Coronary artery (tissue), 2 donors: ENCODE results near the gene LARGE2.

ENCODE experiments used
- DNase-seq: peaks from one replicate; pipeline ENCODE4 v3.0.0-alpha.2; 2017; ENCODE audit warnings: low spot score
- H3K27ac ChIP-seq, 2 donors: fragments of 200-600 bp; sonication (generic); one replicate each; pipeline ENCODE4 v1.5.1; 2016 to 2019
- H3K4me3 ChIP-seq: fragments of 200-600 bp; sonication (generic); 2 replicates; pipeline ENCODE4 v1.5.1; 2016; ENCODE audit warnings: mild to moderate bottlenecking, moderate library complexity
- CTCF ChIP-seq: fragments of 200-600 bp; sonication (generic); IDR thresholded peaks from one replicate; pipeline ENCODE4 v1.5.1; 2019; ENCODE audit warnings: antibody characterized with exemption

LARGE2 gene

GRCh38 chr11:45922425-45923082 is at the start of gene LARGE2:
TSS of gene LARGE2 (plus strand) at chr11:45922656. CDS start at chr11:45922883, 227 bp downstream.
- Histone ChIP-seq H3K27ac (no peak within 1 kb of the TSS), H3K4me3 (peak within 1 kb of the TSS; percentile 67)
- no peak for DNase-seq
- no peak for TF ChIP-seq CTCF

- DNase-seq, result no peak
- no peak for TF ChIP-seq CTCF
- no peak overlapping the region for H3K27ac ChIP-seq
Measured at GRCh38 chr11:45876401-45876800, 46.1 kb upstream of the LARGE2 start.

GRCh38 chr11:45877221-45877620 is 45.2 kb upstream of the LARGE2 start:
- H3K4me3 ChIP-seq, result no peak overlapping the region
- H3K27ac ChIP-seq, result no peak overlapping the region
- TF ChIP-seq CTCF, result no peak
- DNase-seq, result no peak

More at GRCh38 chr11:45876401-45876800, 46.1 kb upstream of the LARGE2 start:
- H3K4me3 ChIP-seq, result no peak overlapping the region

- no peak for TF ChIP-seq CTCF
- no peak for DNase-seq
Measured at GRCh38 chr11:45877845-45878244, 44.6 kb upstream of the LARGE2 start.

GRCh38 chr11:45879803-45880686 is 42.4 kb upstream of the LARGE2 start:
- DNase-seq, result no peak
- no peak overlapping the region for H3K4me3 ChIP-seq
- no peak for TF ChIP-seq CTCF
- H3K27ac ChIP-seq, result no peak overlapping the region

More at GRCh38 chr11:45877845-45878244, 44.6 kb upstream of the LARGE2 start:
- H3K4me3 ChIP-seq, result no peak overlapping the region
- H3K27ac ChIP-seq, result no peak overlapping the region

GRCh38 chr11:45880772-45881570 is 41.5 kb upstream of the LARGE2 start:
- Histone ChIP-seq H3K27ac (no peak overlapping the region), H3K4me3 (no peak overlapping the region)
- no peak for TF ChIP-seq CTCF
- no peak for DNase-seq
